AG09319 (cell line): ENCODE measurements around the gene SPNS3.

Experiments used
- DNase-seq: peaks from one replicate; pipeline ENCODE4 v3.0.0-alpha.2; 2010; ENCODE audit warnings: low read depth; ENCODE audit errors: extremely low read depth
- TF ChIP-seq, protein P1 (sequence below): IDR thresholded peaks from 2 replicates; pipeline ENCODE4 v1.5.1; 2011; ENCODE audit warnings: low read depth, mild to moderate bottlenecking, inconsistent platforms, low read length, moderate library complexity

The SPNS3 gene

GRCh38 chr17:4502466-4503154 is 68.9 kb downstream of the SPNS3 start:
- TF ChIP-seq, protein P1, sequence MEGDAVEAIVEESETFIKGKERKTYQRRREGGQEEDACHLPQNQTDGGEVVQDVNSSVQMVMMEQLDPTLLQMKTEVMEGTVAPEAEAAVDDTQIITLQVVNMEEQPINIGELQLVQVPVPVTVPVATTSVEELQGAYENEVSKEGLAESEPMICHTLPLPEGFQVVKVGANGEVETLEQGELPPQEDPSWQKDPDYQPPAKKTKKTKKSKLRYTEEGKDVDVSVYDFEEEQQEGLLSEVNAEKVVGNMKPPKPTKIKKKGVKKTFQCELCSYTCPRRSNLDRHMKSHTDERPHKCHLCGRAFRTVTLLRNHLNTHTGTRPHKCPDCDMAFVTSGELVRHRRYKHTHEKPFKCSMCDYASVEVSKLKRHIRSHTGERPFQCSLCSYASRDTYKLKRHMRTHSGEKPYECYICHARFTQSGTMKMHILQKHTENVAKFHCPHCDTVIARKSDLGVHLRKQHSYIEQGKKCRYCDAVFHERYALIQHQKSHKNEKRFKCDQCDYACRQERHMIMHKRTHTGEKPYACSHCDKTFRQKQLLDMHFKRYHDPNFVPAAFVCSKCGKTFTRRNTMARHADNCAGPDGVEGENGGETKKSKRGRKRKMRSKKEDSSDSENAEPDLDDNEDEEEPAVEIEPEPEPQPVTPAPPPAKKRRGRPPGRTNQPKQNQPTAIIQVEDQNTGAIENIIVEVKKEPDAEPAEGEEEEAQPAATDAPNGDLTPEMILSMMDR = no peak
- no peak for DNase-seq

GRCh38 chr17:4503283-4504025 is 69.7 kb downstream of the SPNS3 start:
- TF ChIP-seq, protein P1 = no peak
- DNase-seq = no peak

GRCh38 chr17:4504188-4504587 is 70.4 kb downstream of the SPNS3 start:
- no peak for DNase-seq
- TF ChIP-seq, protein P1 = no peak

GRCh38 chr17:4505187-4505586 is 71.4 kb downstream of the SPNS3 start:
- TF ChIP-seq, protein P1 = no peak
- DNase-seq = no peak

DNA sequence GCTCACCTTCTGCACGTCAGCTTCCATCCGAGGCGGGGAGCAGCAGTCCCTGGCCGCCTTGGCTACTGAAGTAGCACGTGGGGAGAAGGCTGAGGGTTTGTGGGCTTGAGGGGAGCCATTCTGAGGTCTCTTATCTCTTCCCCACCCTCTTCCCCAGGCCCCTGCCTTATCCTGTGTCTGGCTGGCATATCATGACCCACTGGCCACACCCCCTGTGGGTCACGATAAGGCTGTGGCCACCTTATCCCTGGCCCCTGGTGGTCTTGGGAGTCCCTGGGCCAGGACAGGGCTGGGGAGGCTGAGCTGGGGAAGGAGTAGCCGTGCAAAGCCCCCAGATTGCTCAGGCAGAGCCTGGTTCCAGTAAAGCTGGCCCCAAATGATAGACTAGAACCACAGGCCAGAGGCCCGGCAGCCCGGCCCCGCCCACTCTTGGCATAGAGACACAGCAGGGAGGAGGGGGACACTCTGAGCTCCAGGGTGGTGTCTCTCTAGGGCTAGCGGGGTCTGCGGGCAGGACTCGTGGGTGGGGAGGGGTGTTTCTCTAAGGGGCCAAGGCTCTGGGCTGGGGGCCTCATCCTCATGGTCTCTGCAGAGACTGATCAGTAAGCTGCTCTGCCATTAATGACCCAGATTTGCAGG is 72.6 kb downstream of the SPNS3 start:
- TF ChIP-seq, protein P1 = no peak
- DNase-seq = no peak

DNA sequence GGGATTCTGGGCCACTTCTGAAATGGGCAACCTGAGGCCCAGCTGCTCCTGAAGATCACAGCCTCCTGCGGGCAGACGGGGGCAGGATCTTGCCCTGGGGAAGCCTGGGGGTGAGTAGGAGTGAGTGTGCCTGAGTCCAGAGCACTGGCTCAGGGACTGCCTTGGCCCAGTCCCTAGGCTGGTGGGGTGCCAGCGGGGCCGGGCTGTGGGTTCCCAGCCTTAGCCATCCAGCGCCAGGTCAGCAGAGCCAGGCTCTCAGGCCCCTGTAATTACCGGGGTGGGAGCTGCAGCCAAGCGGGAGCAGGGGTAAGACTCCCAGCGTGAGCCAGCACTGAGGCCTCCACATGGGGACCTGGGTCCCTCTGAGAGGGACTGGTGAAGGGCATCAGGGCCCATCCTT is 73.2 kb downstream of the SPNS3 start:
- TF ChIP-seq, protein P1 = no peak
- DNase-seq = no peak
